CD4-positive, alpha-beta memory T cell (primary cell): Measurements from ENCODE around the gene TAX1BP1. TPM values are rescaled to one million over a fixed set of nuclear protein-coding genes. Genes with fewer than 3 reads are reported as not detected.

Experiments used
- CTCF ChIA-PET: fragments of 350-600 bp; sonication (Branson Sonifier 250); formaldehyde crosslinking; loops from one replicate; lab custom pipeline; 2021; ENCODE audit warnings: inconsistent platforms; ENCODE audit not compliant: partially characterized antibody; lab: Charles Lee
- POLR2A ChIA-PET: fragments of 350-600 bp; sonication (Branson Sonifier 250); formaldehyde crosslinking; loops from one replicate; lab custom pipeline; 2021; ENCODE audit not compliant: partially characterized antibody; lab: Charles Lee
- DNase-seq, 5 donors: peaks; one replicate each; pipeline versions ENCODE4 v3.0.0 to v3.0.0-alpha.2; 2020 to 2022; ENCODE audit warnings: mixed read lengths in 1 of 5
- H3K27ac ChIP-seq: one replicate; pipeline ENCODE4 v1.7.0; 2013; ENCODE audit warnings: low read depth, low read length
- H3K27me3 ChIP-seq: 2 replicates; pipeline ENCODE4 v1.7.0; 2013; ENCODE audit warnings: mild to moderate bottlenecking, low read length, moderate library complexity; ENCODE audit not compliant: insufficient read depth
- H3K36me3 ChIP-seq: 2 replicates; pipeline ENCODE4 v1.7.0; 2013; ENCODE audit warnings: mild to moderate bottlenecking, low read length, moderate library complexity; ENCODE audit not compliant: insufficient read depth
- H3K4me1 ChIP-seq: 2 replicates; pipeline ENCODE4 v1.7.0; 2013; ENCODE audit warnings: mild to moderate bottlenecking, low read length, moderate library complexity; ENCODE audit not compliant: insufficient read depth
- H3K4me3 ChIP-seq, 2 donors: one replicate each; pipeline ENCODE4 v1.7.0; 2013; ENCODE audit warnings: low read length in 2 of 2, mild to moderate bottlenecking in 1 of 2
- H3K9me3 ChIP-seq, 2 donors: one replicate each; pipeline ENCODE4 v1.7.0; 2013; ENCODE audit warnings: low read length in 2 of 2, control low read depth in 1 of 2; ENCODE audit not compliant: control insufficient read depth in 1 of 2
- H3K27ac Mint-ChIP-seq, 7 donors: one replicate each; pipeline ENCODE4 v1.8.0; 2020 to 2021; ENCODE audit warnings: mixed read lengths in 7 of 7, mild to moderate bottlenecking in 6 of 7, inconsistent platforms in 3 of 7, moderate library complexity in 3 of 7
- H3K27me3 Mint-ChIP-seq, 2 donors: one replicate each; pipeline ENCODE4 v1.8.0; 2020 to 2021; ENCODE audit warnings: mixed read lengths in 2 of 2
- H3K36me3 Mint-ChIP-seq, 2 donors: one replicate each; pipeline ENCODE4 v1.8.0; 2020 to 2021; ENCODE audit warnings: mixed read lengths in 2 of 2, inconsistent platforms in 1 of 2, mild to moderate bottlenecking in 1 of 2
- H3K4me1 Mint-ChIP-seq, 4 donors: one replicate each; pipeline ENCODE4 v1.8.0; 2020 to 2021; ENCODE audit warnings: mixed read lengths in 4 of 4, mild to moderate bottlenecking in 1 of 4
- H3K4me3 Mint-ChIP-seq, 8 donors: one replicate each; pipeline ENCODE4 v1.8.0; 2020 to 2021; ENCODE audit warnings: mixed read lengths in 8 of 8, mild to moderate bottlenecking in 7 of 8, moderate library complexity in 6 of 8, inconsistent platforms in 3 of 8
- H3K9me3 Mint-ChIP-seq, 8 donors: one replicate each; pipeline ENCODE4 v1.8.0; 2020 to 2021; ENCODE audit warnings: mixed read lengths in 8 of 8, mild to moderate bottlenecking in 5 of 8, inconsistent platforms in 3 of 8, moderate library complexity in 1 of 8
- intact Hi-C: fragments of 100-400 bp; cut with micrococcal nuclease; formaldehyde crosslinking; loops from one replicate; pipeline ENCODE4 v1.15.1; 2023
- polyA plus RNA-seq, 2 donors: library from polyadenylated mRNA; unstranded; fragments of 300-500 nt; fragmentation: Illumina TruSeq; gene quantifications; one replicate each; pipeline ENCODE4 v1.2.3, GENCODE V29; 2021
- total RNA-seq, 2 experiments: library from RNA; stranded (reverse); gene quantifications; one replicate each; pipeline ENCODE4 v1.2.3, GENCODE V29; 2021

TAX1BP1 gene
- total and polyA plus RNA-seq, 4 experiments from 2014 or later, result 109 to 125 (median 112) TPM

DNA sequence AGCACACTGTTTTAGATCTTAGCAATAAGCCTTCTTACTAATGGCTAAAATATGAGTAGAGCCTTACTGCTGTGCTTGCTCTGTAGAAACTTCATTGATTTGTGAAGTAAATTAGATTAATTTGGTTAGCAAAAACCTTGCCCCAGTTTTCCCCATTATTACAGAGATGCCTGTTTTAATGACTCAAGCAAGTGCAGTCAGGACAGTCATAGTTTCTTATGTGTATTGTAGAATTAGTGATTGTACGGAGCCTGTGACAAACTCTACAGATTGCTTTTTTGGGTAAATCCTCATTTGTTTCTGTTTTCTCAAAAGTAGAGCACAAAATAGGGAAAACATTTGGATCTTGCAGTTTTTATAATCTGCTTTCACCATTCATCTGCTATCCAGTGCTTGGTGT is 7.0 kb downstream of the TAX1BP1 start:
- no peak overlapping the region for H3K4me3 Mint-ChIP-seq
- intact Hi-C loops, result no loop called here
- H3K36me3 ChIP-seq, result peaks cover 23% of the 10 kb centered on the region
- no peaks in the 10 kb centered on the region for H3K9me3 ChIP-seq
- peaks cover 45% of the 10 kb centered on the region for H3K4me1 ChIP-seq
- H3K4me3 ChIP-seq, result no peak overlapping the region
- H3K27ac Mint-ChIP-seq, result no peak overlapping the region
- ChIA-PET CTCF (no interaction called here), POLR2A (no interaction called here)
- peaks cover 35 to 65% (median 47%) of the 10 kb centered on the region in 4 donors for H3K4me1 Mint-ChIP-seq
- no peaks in the 10 kb centered on the region for H3K27me3 Mint-ChIP-seq
- H3K36me3 Mint-ChIP-seq, result peaks cover 36 to 48% of the 10 kb centered on the region in 2 donors
- DNase-seq, result no peak
- H3K27me3 ChIP-seq, result no peaks in the 10 kb centered on the region
- H3K27ac ChIP-seq, result no peak overlapping the region
- no peaks in the 10 kb centered on the region for H3K9me3 Mint-ChIP-seq

GRCh38 chr7:27747589-27748368 is 7.8 kb downstream of the TAX1BP1 start:
- intact Hi-C loops, result no loop called here
- Mint-ChIP-seq H3K9me3 (no peaks in the 10 kb centered on the region), H3K27ac (peak overlapping the region in 2 of 7 donors; percentile 8 to 78), H3K4me3 (peak overlapping the region in 3 of 8 donors; percentile 15 to 34 (median 27)), H3K4me1 (peaks cover 35 to 61% (median 48%) of the 10 kb centered on the region in 4 donors), H3K36me3 (peaks cover 44 to 53% of the 10 kb centered on the region in 2 donors), H3K27me3 (no peaks in the 10 kb centered on the region)
- POLR2A ChIA-PET, result interaction anchor here (1.3 kb wide), 1 partner anchor 7 kb away, joined by 4 read pairs; no protein-coding TSS in a partner anchor
- Histone ChIP-seq H3K4me3 (no peak overlapping the region), H3K36me3 (peaks cover 26% of the 10 kb centered on the region), H3K4me1 (peaks cover 41% of the 10 kb centered on the region), H3K27me3 (no peaks in the 10 kb centered on the region), H3K27ac (no peak overlapping the region), H3K9me3 (no peaks in the 10 kb centered on the region)
- CTCF ChIA-PET, result no interaction called here
- DNase-seq, result no peak

- peaks cover 51 to 66% of the 10 kb centered on the region in 2 donors for H3K36me3 Mint-ChIP-seq
- Histone ChIP-seq H3K4me3 (no peak overlapping the region), H3K9me3 (no peaks in the 10 kb centered on the region), H3K27ac (no peak overlapping the region), H3K27me3 (no peaks in the 10 kb centered on the region), H3K4me1 (peaks cover 25% of the 10 kb centered on the region), H3K36me3 (peaks cover 26% of the 10 kb centered on the region)
- ChIA-PET CTCF (no interaction called here), POLR2A (interaction anchor here (1.2 kb wide), 1 partner anchor 10 kb away, joined by 8 read pairs; the partner anchor contains the start of gene TAX1BP1)
- no peak overlapping the region for H3K4me3 Mint-ChIP-seq
- intact Hi-C loops, result no loop called here
- H3K9me3 Mint-ChIP-seq, result no peaks in the 10 kb centered on the region
- DNase-seq, result no peak
- peaks cover 32 to 56% (median 47%) of the 10 kb centered on the region in 4 donors for H3K4me1 Mint-ChIP-seq
- H3K27me3 Mint-ChIP-seq, result no peaks in the 10 kb centered on the region
- H3K27ac Mint-ChIP-seq, result peak overlapping the region in 1 of 7 donors; percentile 15
Measured at GRCh38 chr7:27750316-27750715, 10.4 kb downstream of the TAX1BP1 start.

- peak overlapping the region in 1 of 7 donors; percentile 29 for H3K27ac Mint-ChIP-seq
- H3K9me3 Mint-ChIP-seq, result no peaks in the 10 kb centered on the region
- peaks cover 28 to 61% (median 49%) of the 10 kb centered on the region in 4 donors for H3K4me1 Mint-ChIP-seq
- ChIA-PET POLR2A (no interaction called here), CTCF (no interaction called here)
- Histone ChIP-seq H3K36me3 (peaks cover 26% of the 10 kb centered on the region), H3K27me3 (no peaks in the 10 kb centered on the region), H3K27ac (no peak overlapping the region), H3K4me1 (peaks cover 8% of the 10 kb centered on the region), H3K9me3 (no peaks in the 10 kb centered on the region), H3K4me3 (no peak overlapping the region)
- intact Hi-C loops, result no loop called here
- H3K27me3 Mint-ChIP-seq, result no peaks in the 10 kb centered on the region
- H3K36me3 Mint-ChIP-seq, result peaks cover 60 to 83% of the 10 kb centered on the region in 2 donors
- H3K4me3 Mint-ChIP-seq, result no peak overlapping the region
- DNase-seq, result no peak
Measured at GRCh38 chr7:27751888-27752660, 12.1 kb downstream of the TAX1BP1 start.

DNA sequence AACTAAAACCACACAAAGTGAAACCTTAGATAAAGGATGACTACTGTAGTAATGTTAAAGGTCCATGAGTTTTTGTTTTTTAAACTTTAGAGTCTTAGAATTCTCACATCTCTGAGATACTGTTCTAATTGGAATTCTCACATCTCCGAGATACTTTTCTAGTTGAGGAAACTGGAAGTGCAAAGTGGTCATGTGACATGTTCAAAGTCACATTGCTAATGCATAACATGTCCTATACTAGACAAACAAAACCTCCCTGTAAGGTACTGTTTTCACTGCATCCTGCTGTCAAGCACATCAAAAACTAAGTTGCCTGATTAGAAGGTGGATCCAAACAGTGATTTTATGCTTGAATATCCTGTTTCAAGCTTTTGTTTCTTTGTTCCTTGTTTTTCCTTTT is 13.9 kb downstream of the TAX1BP1 start:
- POLR2A ChIA-PET, result no interaction called here
- CTCF ChIA-PET, result no interaction called here
- no peak for DNase-seq
- H3K27ac ChIP-seq, result no peak overlapping the region
- Mint-ChIP-seq H3K27me3 (no peaks in the 10 kb centered on the region), H3K4me1 (peaks cover 24 to 59% (median 49%) of the 10 kb centered on the region in 4 donors), H3K4me3 (no peak overlapping the region), H3K9me3 (no peaks in the 10 kb centered on the region), H3K27ac (no peak overlapping the region), H3K36me3 (peaks cover 64 to 85% of the 10 kb centered on the region in 2 donors)
- no peaks in the 10 kb centered on the region for H3K27me3 ChIP-seq
- H3K36me3 ChIP-seq, result peaks cover 31% of the 10 kb centered on the region
- no peak overlapping the region for H3K4me3 ChIP-seq
- no peaks in the 10 kb centered on the region for H3K4me1 ChIP-seq
- H3K9me3 ChIP-seq, result no peaks in the 10 kb centered on the region
- intact Hi-C loops, result no loop called here

DNA sequence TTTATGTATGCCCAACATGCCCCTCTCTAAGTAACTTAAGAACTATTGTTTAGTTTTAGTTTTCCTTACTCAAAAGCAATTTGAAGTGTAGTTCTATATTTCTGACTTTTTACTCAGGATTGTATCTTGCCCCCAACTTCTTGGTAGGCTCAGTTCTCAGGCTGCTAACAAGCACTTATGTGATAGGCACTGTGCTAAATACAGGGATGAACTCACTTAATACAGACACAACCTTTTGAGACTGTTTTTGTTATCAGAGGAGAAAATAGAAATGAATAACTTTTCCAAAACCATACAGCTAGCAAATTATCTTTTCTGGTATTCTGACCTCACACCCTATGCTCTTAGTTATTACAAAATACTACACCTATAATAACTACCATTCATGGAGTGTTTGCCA is 16.3 kb downstream of the TAX1BP1 start:
- Histone ChIP-seq H3K4me1 (no peaks in the 10 kb centered on the region), H3K4me3 (no peak overlapping the region), H3K9me3 (no peaks in the 10 kb centered on the region), H3K27ac (no peak overlapping the region), H3K36me3 (peaks cover 15% of the 10 kb centered on the region), H3K27me3 (no peaks in the 10 kb centered on the region)
- ChIA-PET POLR2A (no interaction called here), CTCF (no interaction called here)
- peaks cover 19 to 50% (median 40%) of the 10 kb centered on the region in 4 donors for H3K4me1 Mint-ChIP-seq
- no peaks in the 10 kb centered on the region for H3K27me3 Mint-ChIP-seq
- H3K9me3 Mint-ChIP-seq, result peaks cover 0 to under 1% (median 0%) of the 10 kb centered on the region in 8 donors
- H3K4me3 Mint-ChIP-seq, result no peak overlapping the region
- H3K27ac Mint-ChIP-seq, result peak overlapping the region in 2 of 7 donors; percentile 5 to 14
- intact Hi-C loops, result no loop called here
- DNase-seq, result no peak
- peaks cover 51 to 73% of the 10 kb centered on the region in 2 donors for H3K36me3 Mint-ChIP-seq

DNA sequence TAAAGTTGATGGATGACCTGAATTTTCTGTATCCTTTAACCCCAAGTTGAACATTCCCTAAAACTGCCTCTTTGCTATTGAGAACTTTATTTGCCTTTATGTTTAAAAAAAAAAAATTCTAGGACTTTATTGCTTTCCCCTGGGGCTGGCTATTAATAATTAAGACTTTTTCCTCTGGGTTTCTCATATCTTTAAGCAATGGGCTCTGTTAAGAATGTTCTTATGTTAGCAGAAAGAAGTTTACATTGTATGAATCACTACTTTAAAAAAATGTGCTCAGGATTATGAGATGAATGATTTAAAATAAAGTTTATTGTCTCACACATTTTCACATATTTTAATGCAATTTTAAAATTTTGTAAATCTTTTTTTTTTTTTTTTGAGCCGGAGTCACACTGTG is 19.5 kb downstream of the TAX1BP1 start:
- intact Hi-C loops, result no loop called here
- peaks cover 20 to 47% (median 37%) of the 10 kb centered on the region in 4 donors for H3K4me1 Mint-ChIP-seq
- H3K27ac Mint-ChIP-seq, result no peak overlapping the region
- H3K4me3 Mint-ChIP-seq, result no peak overlapping the region
- H3K27ac ChIP-seq, result no peak overlapping the region
- peaks cover 8% of the 10 kb centered on the region for H3K36me3 ChIP-seq
- H3K27me3 Mint-ChIP-seq, result no peaks in the 10 kb centered on the region
- peaks cover 43 to 54% of the 10 kb centered on the region in 2 donors for H3K36me3 Mint-ChIP-seq
- ChIA-PET POLR2A (no interaction called here), CTCF (no interaction called here)
- H3K9me3 ChIP-seq, result no peaks in the 10 kb centered on the region
- peaks cover 0 to 2% (median 0%) of the 10 kb centered on the region in 8 donors for H3K9me3 Mint-ChIP-seq
- DNase-seq, result no peak
- no peaks in the 10 kb centered on the region for H3K27me3 ChIP-seq
- no peaks in the 10 kb centered on the region for H3K4me1 ChIP-seq
- no peak overlapping the region for H3K4me3 ChIP-seq
